NOMO-1 (cell line): ENCODE measurements around the gene STRN4.

Experiments
- DNase-seq, 2 experiments: peaks; one replicate each; lab custom pipeline; 2025; ENCODE audit not compliant: unreplicated experiment in 2 of 2; lab: John Stamatoyannopoulos, UW

STRN4 gene

GRCh38 chr19:46685189-46685588 is 61.1 kb downstream of the STRN4 start:
- DNase-seq: no peak

DNA sequence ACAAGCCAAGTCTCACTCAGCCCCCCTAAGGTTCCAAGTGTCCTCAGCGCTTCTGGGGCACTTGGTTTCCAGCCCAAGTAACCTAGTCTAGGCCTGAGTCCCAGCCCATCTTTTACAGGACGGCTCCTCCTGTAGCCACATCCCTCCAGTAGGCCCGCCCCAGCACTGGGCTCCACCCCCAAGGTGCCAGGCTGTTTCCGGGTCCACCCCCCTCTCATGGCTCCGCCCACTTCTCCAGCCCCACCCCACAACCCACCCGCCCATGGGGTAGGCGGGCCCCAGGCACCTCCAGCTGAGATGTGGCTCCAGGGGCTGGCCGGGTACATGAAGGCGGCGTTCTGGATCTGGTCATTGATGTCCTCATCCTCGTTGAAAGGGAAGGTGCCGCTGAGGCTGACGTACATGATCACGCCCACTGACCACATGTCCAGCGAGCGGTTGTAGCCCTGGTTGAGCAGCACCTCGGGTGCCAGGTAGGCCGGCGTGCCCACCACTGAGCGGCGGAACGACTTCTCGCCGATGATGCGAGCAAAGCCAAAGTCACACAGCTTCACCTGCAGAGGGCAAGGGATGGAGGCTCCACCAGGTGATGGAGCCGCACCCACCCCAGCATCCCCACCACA is 68.0 kb downstream of the STRN4 start:
- no peak for DNase-seq

GRCh38 chr19:46674416-46675178 is 71.7 kb downstream of the STRN4 start:
- no peak for DNase-seq

- DNase-seq: no peak
These were observed 75.4 kb downstream of the STRN4 start for GRCh38 chr19:46670813-46671212.
